Measurements from ENCODE around the gene PSME3IP1. TPM values are rescaled to one million over a fixed set of nuclear protein-coding genes. Genes with fewer than 3 reads are reported as not detected.

PSME3IP1 gene
- total and polyA plus RNA-seq, 11 donors = 37.8 to 74.6 (median 65.8) TPM

DNA sequence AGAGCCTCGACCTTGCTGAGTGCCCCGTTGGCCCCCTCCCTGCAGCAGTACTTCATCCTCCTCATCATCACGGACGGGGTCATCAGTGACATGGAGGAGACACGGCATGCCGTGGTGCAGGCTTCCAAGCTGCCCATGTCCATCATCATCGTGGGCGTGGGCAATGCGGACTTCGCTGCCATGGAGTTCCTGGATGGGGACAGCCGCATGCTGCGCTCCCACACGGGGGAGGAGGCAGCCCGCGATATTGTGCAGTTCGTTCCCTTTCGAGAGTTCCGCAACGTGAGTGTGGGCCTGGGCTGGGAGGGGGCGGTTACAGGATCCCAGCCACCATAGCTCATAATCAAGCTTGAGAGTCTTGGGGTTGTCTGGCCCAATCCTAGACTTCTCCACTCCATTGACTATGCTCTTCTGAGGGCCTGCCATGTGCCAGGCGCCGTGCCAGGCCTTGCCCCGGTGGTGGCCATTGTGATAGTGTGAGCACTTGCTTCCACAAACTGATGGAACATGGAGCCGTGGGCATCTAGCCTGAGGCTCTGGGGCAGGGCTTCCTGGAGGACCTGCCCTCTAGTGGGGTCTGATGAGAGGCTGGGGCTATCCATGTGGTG lies 39.7 kb downstream of the PSME3IP1 start:
- peaks cover 10 to 92% (median 65%) of the 10 kb centered on the region in 12 donors for H3K4me1 ChIP-seq
- TF ChIP-seq POLR2A (IDR thresholded peaks at IDR 0.05) = no peak
- no peak for TF ChIP-seq CTCF (IDR thresholded peaks at IDR 0.05)
- H3K4me3 ChIP-seq = no peak overlapping the region
- H3K36me3 ChIP-seq = peaks cover 0 to 23% (median 0%) of the 10 kb centered on the region in 9 donors
- intact Hi-C loops (cut with DNase I) = loop anchor here in 5 of 10 donors (5.0 to 10.0 kb wide), 3 partner anchors 49 to 54 kb away; partner anchors contain the start of gene CPNE2 (in 4 of the 5)
- H3K9me3 ChIP-seq = no peaks in the 10 kb centered on the region
- peak in 1 of 4 donors; percentile 3 for ATAC-seq
- peak overlapping the region in 10 of 12 donors; percentile 4 to 89 (median 68) for H3K27ac ChIP-seq
- no peak for DNase-seq
- 76 to 82% (median 80%) methylated on average over 17 to 24 of the region's 24 CpGs for WGBS, 4 donors
- H3K27me3 ChIP-seq = no peaks in the 10 kb centered on the region

GRCh38 chr16:57145046-57146021 lies 40.5 kb downstream of the PSME3IP1 start:
- no peaks in the 10 kb centered on the region for H3K9me3 ChIP-seq
- intact Hi-C loops (cut with DNase I) = loop anchor here in 5 of 10 donors (5.0 to 10.0 kb wide), 3 partner anchors 48 to 53 kb away; partner anchors contain the start of gene CPNE2 (in 4 of the 5)
- TF ChIP-seq POLR2A (IDR thresholded peaks at IDR 0.05) (no peak), CTCF (IDR thresholded peaks at IDR 0.05) (no peak)
- peak; percentile 19 to 59 (median 24) for ATAC-seq
- peak overlapping the region; percentile 38 to 88 (median 68) for H3K27ac ChIP-seq
- H3K4me1 ChIP-seq = peaks cover 10 to 97% (median 66%) of the 10 kb centered on the region in 12 donors
- 57 to 67% (median 61%) methylated on average over 10 to 14 of the region's 14 CpGs for WGBS, 4 donors
- peaks cover 0 to 23% (median 0%) of the 10 kb centered on the region in 9 donors for H3K36me3 ChIP-seq
- no peaks in the 10 kb centered on the region for H3K27me3 ChIP-seq
- DNase-seq = no peak
- H3K4me3 ChIP-seq = no peak overlapping the region

GRCh38 chr16:57144027-57144426 lies 41.8 kb downstream of the PSME3IP1 start:
- ATAC-seq = no peak
- H3K9me3 ChIP-seq = no peaks in the 10 kb centered on the region
- peaks cover 0 to 11% (median 0%) of the 10 kb centered on the region in 9 donors for H3K36me3 ChIP-seq
- WGBS, 4 donors = 83 to 95% (median 89%) methylated on average over 1 to 2 of the region's 2 CpGs
- no peak for DNase-seq
- TF ChIP-seq CTCF (IDR thresholded peaks at IDR 0.05) (no peak), POLR2A (IDR thresholded peaks at IDR 0.05) (no peak)
- intact Hi-C loops (cut with DNase I) = loop anchor here in 5 of 10 donors (5.0 to 10.0 kb wide), 2 partner anchors 37 to 49 kb away; partner anchors contain the start of gene CPNE2 (in 3 of the 5)
- H3K4me1 ChIP-seq = peaks cover 10 to 97% (median 67%) of the 10 kb centered on the region in 12 donors
- no peak overlapping the region for H3K4me3 ChIP-seq
- H3K27me3 ChIP-seq = no peaks in the 10 kb centered on the region
- H3K27ac ChIP-seq = peak overlapping the region in 11 of 12 donors; percentile 40 to 88 (median 55)
